GM12874 (cell line): ENCODE data around the gene SPOCK3.

Experiments
- TF ChIP-seq, protein P1 (sequence below): IDR thresholded peaks from 2 replicates; pipeline ENCODE4 v1.5.1; 2011; ENCODE audit warnings: low read depth, mild to moderate bottlenecking, control low read depth, low read length, moderate library complexity; ENCODE audit not compliant: insufficient read depth

SPOCK3 gene

DNA sequence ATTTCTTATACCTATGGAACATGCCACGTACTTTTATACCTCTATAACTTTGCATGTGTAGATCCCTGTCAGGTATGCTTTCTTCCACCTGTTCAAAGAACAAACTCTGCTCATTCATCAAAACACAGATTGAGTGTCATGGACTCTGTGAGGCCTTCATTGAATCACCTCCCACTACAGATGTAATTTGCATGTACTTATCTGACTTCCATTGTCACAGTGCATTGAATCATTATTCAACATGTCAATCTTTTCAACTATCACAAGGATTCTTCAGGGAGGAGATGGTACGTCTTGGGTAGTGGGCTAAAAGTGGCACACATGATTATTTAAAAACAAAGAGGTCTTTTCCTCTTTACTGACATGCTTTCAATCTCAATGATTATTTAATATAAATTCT lies 24.1 kb downstream of the SPOCK3 start:
- TF ChIP-seq, protein P1, sequence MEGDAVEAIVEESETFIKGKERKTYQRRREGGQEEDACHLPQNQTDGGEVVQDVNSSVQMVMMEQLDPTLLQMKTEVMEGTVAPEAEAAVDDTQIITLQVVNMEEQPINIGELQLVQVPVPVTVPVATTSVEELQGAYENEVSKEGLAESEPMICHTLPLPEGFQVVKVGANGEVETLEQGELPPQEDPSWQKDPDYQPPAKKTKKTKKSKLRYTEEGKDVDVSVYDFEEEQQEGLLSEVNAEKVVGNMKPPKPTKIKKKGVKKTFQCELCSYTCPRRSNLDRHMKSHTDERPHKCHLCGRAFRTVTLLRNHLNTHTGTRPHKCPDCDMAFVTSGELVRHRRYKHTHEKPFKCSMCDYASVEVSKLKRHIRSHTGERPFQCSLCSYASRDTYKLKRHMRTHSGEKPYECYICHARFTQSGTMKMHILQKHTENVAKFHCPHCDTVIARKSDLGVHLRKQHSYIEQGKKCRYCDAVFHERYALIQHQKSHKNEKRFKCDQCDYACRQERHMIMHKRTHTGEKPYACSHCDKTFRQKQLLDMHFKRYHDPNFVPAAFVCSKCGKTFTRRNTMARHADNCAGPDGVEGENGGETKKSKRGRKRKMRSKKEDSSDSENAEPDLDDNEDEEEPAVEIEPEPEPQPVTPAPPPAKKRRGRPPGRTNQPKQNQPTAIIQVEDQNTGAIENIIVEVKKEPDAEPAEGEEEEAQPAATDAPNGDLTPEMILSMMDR: no peak

DNA sequence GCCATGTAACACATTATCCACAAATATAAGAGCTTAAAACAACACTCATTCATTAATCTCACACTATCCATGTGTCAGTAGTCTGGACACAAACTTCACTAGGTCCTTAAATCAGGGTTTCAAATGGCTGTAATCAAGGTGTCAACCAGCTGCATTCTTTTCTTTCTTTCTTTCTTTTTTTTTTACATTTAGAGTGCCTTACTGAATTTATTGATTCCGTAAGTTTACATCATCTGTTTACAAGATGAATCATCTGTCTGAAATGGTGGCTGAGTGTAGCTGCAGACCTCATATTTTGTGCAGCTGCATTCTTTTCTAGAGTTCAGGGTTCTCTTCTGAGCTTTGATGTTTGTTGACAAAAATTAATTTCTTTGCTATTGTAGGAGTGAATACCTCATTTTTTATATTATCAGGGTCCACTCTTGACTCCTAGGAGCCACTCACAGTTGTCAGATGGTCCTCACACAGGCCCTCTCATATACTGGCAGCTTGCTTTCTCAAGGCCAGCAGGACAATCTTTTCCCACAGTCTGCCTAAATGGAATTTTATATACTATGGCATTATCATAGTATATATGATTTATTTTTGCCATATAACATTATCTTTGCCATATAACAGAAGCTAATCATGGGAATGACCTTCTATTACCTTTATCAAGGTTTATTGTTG lies 37.8 kb downstream of the SPOCK3 start:
- TF ChIP-seq, protein P1: no peak

DNA sequence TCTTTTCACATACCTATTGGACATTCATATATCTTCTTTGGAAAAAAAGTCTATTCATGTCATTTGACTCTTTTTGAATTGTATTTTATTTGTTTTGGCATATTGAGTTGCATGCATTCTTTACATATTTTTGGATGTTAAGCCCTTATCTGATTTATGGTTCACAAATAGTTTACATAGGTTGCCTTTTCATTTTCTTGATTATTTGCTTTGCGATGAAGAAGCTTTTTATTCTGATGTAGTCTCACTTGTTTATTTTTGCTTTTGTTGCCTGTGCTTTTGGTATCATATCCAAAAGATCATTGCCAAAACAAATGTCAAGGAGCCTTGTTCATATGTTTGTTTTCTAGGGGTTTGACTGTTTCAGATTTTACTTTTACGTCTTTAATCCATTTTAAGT lies 43.9 kb downstream of the SPOCK3 start:
- TF ChIP-seq, protein P1: no peak

DNA sequence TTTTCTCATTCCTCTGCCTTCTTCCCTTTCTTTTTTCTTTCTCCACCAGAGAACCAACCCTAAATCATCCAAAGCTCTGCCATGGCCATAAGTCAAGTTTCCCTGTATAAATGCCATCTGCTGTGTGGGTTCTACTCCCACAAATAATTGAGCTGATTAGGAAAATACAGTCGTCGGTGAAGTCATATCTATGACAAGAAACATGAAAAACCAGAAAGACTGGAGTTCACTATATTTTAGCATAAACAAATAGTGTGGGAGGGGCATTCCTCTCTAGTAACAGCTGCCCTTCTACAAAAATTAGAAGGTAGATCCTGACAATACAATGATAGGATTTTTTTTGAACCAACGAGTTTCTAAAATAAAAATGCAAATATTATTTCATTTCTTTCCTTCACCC lies 48.8 kb downstream of the SPOCK3 start:
- TF ChIP-seq, protein P1: no peak

DNA sequence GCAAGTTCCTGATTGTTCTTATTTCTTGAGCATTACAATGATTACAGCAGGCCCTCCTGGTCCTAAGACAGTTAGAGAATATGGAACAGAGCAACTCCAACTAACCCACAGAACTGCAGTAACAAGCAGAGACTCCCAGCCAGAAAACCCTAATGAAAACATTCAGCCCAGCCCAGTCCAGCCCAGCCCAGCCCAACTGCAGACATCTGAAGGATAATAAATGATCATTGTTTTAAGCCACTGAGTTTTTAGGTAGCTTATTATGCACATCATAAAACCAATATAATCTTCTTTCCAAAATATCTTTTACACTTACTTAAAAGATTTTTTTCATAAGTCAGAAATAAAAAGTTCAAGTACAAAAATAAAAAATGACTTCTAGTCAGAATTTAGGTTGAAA lies 51.3 kb downstream of the SPOCK3 start:
- TF ChIP-seq, protein P1: no peak

DNA sequence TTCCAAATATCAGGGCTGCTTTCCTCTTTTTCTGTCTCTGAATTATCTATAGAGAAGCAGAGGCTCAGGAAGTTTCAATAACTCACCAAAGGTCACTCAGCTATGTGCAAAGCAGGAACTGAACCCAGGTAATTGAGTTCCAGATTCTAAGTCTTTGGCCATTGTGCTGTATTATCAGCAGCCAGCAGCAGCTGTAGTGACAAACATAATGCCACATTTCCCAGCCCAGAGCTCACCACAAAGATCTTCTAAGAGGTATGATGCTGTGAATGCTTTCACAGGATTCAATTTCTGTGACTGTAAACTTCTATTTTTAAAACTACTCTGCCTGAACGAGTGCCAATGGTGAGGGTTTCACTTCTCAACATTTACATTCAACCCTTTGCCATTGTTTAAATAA lies 56.4 kb downstream of the SPOCK3 start:
- TF ChIP-seq, protein P1: no peak

DNA sequence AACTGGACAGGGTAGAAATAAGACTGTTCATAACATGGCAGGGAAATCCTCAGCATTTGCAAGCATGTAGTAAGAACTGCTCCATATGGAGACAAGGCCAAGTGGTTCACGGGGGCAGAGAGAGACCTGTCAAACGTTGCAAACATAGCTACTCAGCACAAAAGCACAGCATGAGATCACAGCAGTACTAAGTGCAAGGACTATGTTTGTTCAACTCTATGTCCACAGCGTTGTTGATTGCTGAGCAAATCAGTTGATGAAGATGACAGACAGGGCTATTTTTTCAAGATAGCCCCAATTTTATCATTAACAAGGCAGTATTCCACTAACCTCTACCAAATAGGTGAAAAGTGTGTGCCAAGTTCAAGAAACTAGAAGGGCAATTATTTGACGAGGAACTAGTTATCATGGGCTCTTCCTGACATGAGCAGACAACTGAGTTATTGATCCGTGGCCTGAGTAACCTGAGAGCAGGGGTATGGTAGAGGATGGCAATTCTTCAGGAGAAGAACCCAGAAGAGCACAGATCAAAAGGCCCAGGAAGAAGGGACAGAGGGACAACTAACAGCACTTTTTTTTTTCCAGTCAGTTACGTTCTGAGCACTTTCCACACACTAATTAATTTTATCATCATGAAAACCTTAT lies 57.4 kb downstream of the SPOCK3 start:
- TF ChIP-seq, protein P1: no peak
